Kidney capillary endothelial cell (primary cell): ENCODE data around the gene GPR31.

ENCODE experiments used
- DNase-seq: peaks from one replicate; pipeline ENCODE4 v3.0.0-alpha.2; 2018; ENCODE audit warnings: low spot score

The GPR31 gene

GRCh38 chr6:167118839-167119238 lies 38.9 kb downstream of the GPR31 start:
- no peak for DNase-seq

- no peak for DNase-seq
These were observed 39.8 kb downstream of the GPR31 start for GRCh38 chr6:167118006-167118405.

- DNase-seq, result no peak
These were observed 40.9 kb downstream of the GPR31 start for GRCh38 chr6:167116838-167117228.

- DNase-seq, result no peak
These were observed 41.5 kb downstream of the GPR31 start for GRCh38 chr6:167116109-167116837.

- DNase-seq, result no peak
These were observed 42.7 kb downstream of the GPR31 start for GRCh38 chr6:167115054-167115453.

GRCh38 chr6:167113935-167114910 lies 43.6 kb downstream of the GPR31 start:
- no peak for DNase-seq

- no peak for DNase-seq
These were observed 44.6 kb downstream of the GPR31 start for GRCh38 chr6:167113047-167113754.

GRCh38 chr6:167112421-167112820 lies 45.4 kb downstream of the GPR31 start:
- DNase-seq, result no peak

GRCh38 chr6:167111597-167111996 lies 46.2 kb downstream of the GPR31 start:
- DNase-seq, result no peak

- DNase-seq, result no peak
These were observed 48.1 kb downstream of the GPR31 start for GRCh38 chr6:167109651-167110050.

GRCh38 chr6:167108278-167108677 lies 49.5 kb downstream of the GPR31 start:
- DNase-seq, result no peak

- DNase-seq, result no peak
These were observed 50.0 kb downstream of the GPR31 start for GRCh38 chr6:167107787-167108186.

GRCh38 chr6:167106406-167106805 lies 51.4 kb downstream of the GPR31 start:
- DNase-seq, result no peak
